PFSK-1 (cell line): ENCODE measurements around the gene FREM3.

Experiments used
- POLR2AphosphoS5 ChIP-seq: IDR thresholded peaks from 2 replicates; pipeline ENCODE4 v1.6.1; 2012; ENCODE audit warnings: low read depth, mild to moderate bottlenecking, control low read depth, low read length, moderate library complexity
- SIN3A ChIP-seq: IDR thresholded peaks from 2 replicates; pipeline ENCODE4 v1.6.1; 2012; ENCODE audit warnings: mild to moderate bottlenecking, low read length, moderate library complexity, borderline replicate concordance; ENCODE audit not compliant: insufficient read depth
- TAF1 ChIP-seq: IDR thresholded peaks from 2 replicates; pipeline ENCODE4 v1.6.1; 2012; ENCODE audit warnings: low read length, control low read depth, borderline replicate concordance; ENCODE audit not compliant: insufficient read depth
- TF ChIP-seq, protein P1 (sequence below), 2 experiments: IDR thresholded peaks; 2 replicates each; pipeline versions ENCODE4 v1.6.1 to v1.8.0; 2011 to 2012; ENCODE audit warnings: low read depth in 2 of 2, low read length in 2 of 2, control low read depth in 1 of 2, inconsistent platforms in 1 of 2, mild to moderate bottlenecking in 1 of 2, moderate library complexity in 1 of 2; ENCODE audit not compliant: insufficient read depth in 1 of 2

DNA sequence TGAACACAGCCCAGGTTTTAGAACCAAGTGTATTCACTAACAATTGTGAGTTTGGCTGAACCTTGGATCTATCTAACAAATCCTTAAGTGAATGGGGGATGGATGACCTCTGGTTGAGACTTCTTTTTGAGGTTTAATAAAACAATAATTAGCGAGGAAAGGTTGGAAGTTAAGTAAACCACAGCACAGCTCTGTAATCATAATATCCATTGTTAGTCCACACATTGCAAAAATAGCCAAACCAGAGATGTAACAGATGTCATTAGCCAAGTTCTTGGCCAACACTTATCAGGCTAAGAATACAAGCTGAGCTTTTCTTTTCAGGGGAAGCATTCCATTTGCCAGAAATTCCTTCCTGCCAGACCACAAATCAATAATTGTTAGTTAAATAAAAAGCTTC, 59.1 kb downstream of the FREM3 start:
- no peak for TF ChIP-seq POLR2AphosphoS5
- TF ChIP-seq, protein P1, sequence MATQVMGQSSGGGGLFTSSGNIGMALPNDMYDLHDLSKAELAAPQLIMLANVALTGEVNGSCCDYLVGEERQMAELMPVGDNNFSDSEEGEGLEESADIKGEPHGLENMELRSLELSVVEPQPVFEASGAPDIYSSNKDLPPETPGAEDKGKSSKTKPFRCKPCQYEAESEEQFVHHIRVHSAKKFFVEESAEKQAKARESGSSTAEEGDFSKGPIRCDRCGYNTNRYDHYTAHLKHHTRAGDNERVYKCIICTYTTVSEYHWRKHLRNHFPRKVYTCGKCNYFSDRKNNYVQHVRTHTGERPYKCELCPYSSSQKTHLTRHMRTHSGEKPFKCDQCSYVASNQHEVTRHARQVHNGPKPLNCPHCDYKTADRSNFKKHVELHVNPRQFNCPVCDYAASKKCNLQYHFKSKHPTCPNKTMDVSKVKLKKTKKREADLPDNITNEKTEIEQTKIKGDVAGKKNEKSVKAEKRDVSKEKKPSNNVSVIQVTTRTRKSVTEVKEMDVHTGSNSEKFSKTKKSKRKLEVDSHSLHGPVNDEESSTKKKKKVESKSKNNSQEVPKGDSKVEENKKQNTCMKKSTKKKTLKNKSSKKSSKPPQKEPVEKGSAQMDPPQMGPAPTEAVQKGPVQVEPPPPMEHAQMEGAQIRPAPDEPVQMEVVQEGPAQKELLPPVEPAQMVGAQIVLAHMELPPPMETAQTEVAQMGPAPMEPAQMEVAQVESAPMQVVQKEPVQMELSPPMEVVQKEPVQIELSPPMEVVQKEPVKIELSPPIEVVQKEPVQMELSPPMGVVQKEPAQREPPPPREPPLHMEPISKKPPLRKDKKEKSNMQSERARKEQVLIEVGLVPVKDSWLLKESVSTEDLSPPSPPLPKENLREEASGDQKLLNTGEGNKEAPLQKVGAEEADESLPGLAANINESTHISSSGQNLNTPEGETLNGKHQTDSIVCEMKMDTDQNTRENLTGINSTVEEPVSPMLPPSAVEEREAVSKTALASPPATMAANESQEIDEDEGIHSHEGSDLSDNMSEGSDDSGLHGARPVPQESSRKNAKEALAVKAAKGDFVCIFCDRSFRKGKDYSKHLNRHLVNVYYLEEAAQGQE (IDR thresholded peaks at IDR 0.05; ENCODE audit: insufficient read depth in 1 of 2, low read depth in 2 of 2, low read length in 2 of 2): no peak
- TF ChIP-seq SIN3A: no peak
- TF ChIP-seq TAF1: no peak
